ENCODE measurements around the gene NCKAP5.

The NCKAP5 gene

GRCh38 chr2:132664096-132664495 lies 904.2 kb downstream of the NCKAP5 start:
- H3K4me3 ChIP-seq (ENCODE audit: low read depth, low read length) = no peak overlapping the region
- TF ChIP-seq CTCF (IDR thresholded peaks at IDR 0.05; ENCODE audit: low read depth, low read length) = no peak

- no peak for TF ChIP-seq CTCF (IDR thresholded peaks at IDR 0.05; ENCODE audit: low read depth, low read length)
- no peak overlapping the region for H3K4me3 ChIP-seq (ENCODE audit: low read depth, low read length)
These were observed 905.5 kb downstream of the NCKAP5 start for GRCh38 chr2:132662732-132663131.

DNA sequence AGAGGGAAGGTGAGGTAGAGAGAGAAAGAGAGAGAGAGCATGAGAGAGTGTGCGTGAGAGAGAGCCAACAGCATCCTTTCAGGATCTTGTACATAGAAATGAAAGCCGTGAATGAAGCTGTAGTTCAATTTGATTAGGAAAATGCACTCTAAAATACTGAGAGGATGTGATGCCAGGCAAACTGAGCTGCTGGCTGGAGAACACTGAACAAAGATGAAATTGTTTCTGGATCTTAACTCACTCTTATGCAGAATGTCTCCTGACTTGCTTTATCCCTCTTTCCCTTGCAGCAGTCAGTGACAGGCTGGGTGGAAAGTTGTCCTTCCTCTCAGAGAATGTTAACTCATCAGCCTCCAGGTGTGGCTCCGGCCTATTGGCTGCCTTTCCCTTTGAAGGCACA lies 908.9 kb downstream of the NCKAP5 start:
- H3K4me3 ChIP-seq (ENCODE audit: low read depth, low read length) = no peak overlapping the region
- TF ChIP-seq CTCF (IDR thresholded peaks at IDR 0.05; ENCODE audit: low read depth, low read length) = no peak

DNA sequence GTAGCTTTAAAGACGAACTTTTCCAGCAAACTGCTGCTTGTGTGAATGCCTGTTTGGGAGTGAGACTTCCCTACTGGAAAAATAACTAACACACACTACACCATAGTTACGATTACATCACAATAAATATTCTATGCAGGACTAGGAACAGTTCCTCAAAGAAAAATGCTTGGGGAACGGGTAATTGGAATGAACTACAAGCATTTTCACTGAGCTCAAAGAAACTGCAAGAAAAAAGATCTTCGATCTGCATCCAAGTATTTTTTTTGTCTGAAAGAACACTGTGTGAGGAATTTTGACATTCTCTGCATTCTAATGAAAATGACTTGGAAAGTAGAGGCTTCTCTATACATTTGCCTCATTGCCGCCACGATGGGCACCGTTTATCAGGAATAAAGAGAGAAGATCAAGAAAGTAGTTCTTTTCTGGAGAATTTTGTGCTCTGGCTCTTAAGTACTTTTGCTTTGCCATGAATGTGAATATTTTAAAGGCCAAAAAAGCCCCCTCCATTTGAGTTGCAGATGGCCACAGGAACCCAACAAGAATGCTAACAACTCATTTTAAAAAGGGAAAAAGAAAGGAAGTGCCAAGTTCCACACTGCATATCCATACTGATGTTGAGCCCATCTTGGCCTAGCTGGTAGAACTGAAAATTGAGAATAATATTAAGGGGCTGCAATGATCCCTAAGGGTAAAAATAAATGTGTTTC lies 911.8 kb downstream of the NCKAP5 start:
- no peak for TF ChIP-seq CTCF (IDR thresholded peaks at IDR 0.05; ENCODE audit: low read depth, low read length)

GRCh38 chr2:132654968-132655367 lies 913.3 kb downstream of the NCKAP5 start:
- no peak overlapping the region for H3K4me3 ChIP-seq (ENCODE audit: low read depth, low read length)
- no peak for TF ChIP-seq CTCF (IDR thresholded peaks at IDR 0.05; ENCODE audit: low read depth, low read length)

More for the DNA sequence above, 911.8 kb downstream of the NCKAP5 start:
- H3K4me3 ChIP-seq (ENCODE audit: low read depth, low read length) = no peak overlapping the region

- TF ChIP-seq CTCF (IDR thresholded peaks at IDR 0.05; ENCODE audit: low read depth, low read length) = no peak
- H3K4me3 ChIP-seq (ENCODE audit: low read depth, low read length) = no peak overlapping the region
These were observed 913.9 kb downstream of the NCKAP5 start for GRCh38 chr2:132654335-132654734.

- no peak for TF ChIP-seq CTCF (IDR thresholded peaks at IDR 0.05; ENCODE audit: low read depth, low read length)
- H3K4me3 ChIP-seq (ENCODE audit: low read depth, low read length) = no peak overlapping the region
These were observed 915.8 kb downstream of the NCKAP5 start for GRCh38 chr2:132652474-132652873.
